Neural progenitor cell (in vitro differentiated cells): ENCODE data around the gene LRRC63. TPM values are rescaled to one million over a fixed set of nuclear protein-coding genes. Genes with fewer than 3 reads are reported as not detected.
"Not testable (repeated sequence)": the region's sequence is repeated elsewhere in the genome, so short reads cannot be mapped to it uniquely, and the experiment has no call there.

Experiments
- DNase-seq: peaks from one replicate; pipeline ENCODE4 v3.0.0-alpha.2; 2016; ENCODE audit warnings: low spot score
- H2AFZ ChIP-seq: fragments of 200-600 bp; sonication (generic); replicated peaks from 2 replicates; pipeline ENCODE4 v1.6.1; 2016; ENCODE audit warnings: antibody characterized with exemption
- H3F3A ChIP-seq: fragments of 200-600 bp; sonication (generic); 2 replicates; pipeline ENCODE4 v1.6.1; 2016; ENCODE audit warnings: antibody characterized with exemption, low read depth
- H3K27ac ChIP-seq: fragments of 200-600 bp; sonication (generic); 2 replicates; pipeline ENCODE4 v1.5.1; 2016; ENCODE audit warnings: mild to moderate bottlenecking
- H3K27me3 ChIP-seq: fragments of 200-600 bp; sonication (generic); 2 replicates; pipeline ENCODE4 v1.6.1; 2016; ENCODE audit warnings: mild to moderate bottlenecking, moderate library complexity
- H3K36me3 ChIP-seq: fragments of 200-600 bp; sonication (generic); 2 replicates; pipeline ENCODE4 v1.5.1; 2016
- H3K4me1 ChIP-seq: fragments of 200-600 bp; sonication (generic); 2 replicates; pipeline ENCODE4 v1.6.1; 2016; ENCODE audit warnings: mixed run types
- H3K4me2 ChIP-seq: fragments of 200-600 bp; sonication (generic); 2 replicates; pipeline ENCODE4 v1.6.1; 2016
- H3K4me3 ChIP-seq: fragments of 200-600 bp; sonication (generic); 2 replicates; pipeline ENCODE4 v1.5.1; 2016
- H3K79me2 ChIP-seq: fragments of 200-600 bp; sonication (generic); 2 replicates; pipeline ENCODE4 v1.6.1; 2016; ENCODE audit warnings: low read depth
- H3K9ac ChIP-seq: fragments of 200-600 bp; sonication (generic); 2 replicates; pipeline ENCODE4 v1.6.1; 2016
- H3K9me3 ChIP-seq: fragments of 200-600 bp; sonication (generic); 2 replicates; pipeline ENCODE4 v1.5.1; 2016; ENCODE audit warnings: low read depth
- H4K20me1 ChIP-seq: fragments of 200-600 bp; sonication (generic); 2 replicates; pipeline ENCODE4 v1.6.1; 2016; ENCODE audit warnings: low read depth
- H3K27ac Mint-ChIP-seq: 3 replicates; pipeline ENCODE4 v1.8.0; 2021; ENCODE audit warnings: mixed read lengths
- H3K27me3 Mint-ChIP-seq: 2 replicates; pipeline ENCODE4 v1.8.0; 2022; ENCODE audit warnings: low read depth, mild to moderate bottlenecking, inconsistent platforms, moderate library complexity, mixed read lengths; ENCODE audit not compliant: insufficient read depth
- H3K36me3 Mint-ChIP-seq: 3 replicates; pipeline ENCODE4 v1.8.0; 2021; ENCODE audit warnings: mixed read lengths
- H3K4me1 Mint-ChIP-seq: 3 replicates; pipeline ENCODE4 v1.8.0; 2021; ENCODE audit warnings: mixed read lengths
- H3K4me3 Mint-ChIP-seq: 3 replicates; pipeline ENCODE4 v1.8.0; 2021; ENCODE audit warnings: mild to moderate bottlenecking, moderate library complexity, mixed read lengths
- H3K9me3 Mint-ChIP-seq: 3 replicates; pipeline ENCODE4 v1.8.0; 2020; ENCODE audit warnings: mixed read lengths
- CTCF ChIP-seq: fragments of 200-600 bp; sonication (generic); IDR thresholded peaks from 2 replicates; pipeline ENCODE4 v1.5.1; 2017; ENCODE audit warnings: antibody characterized with exemption, mild to moderate bottlenecking
- EZH2 ChIP-seq: fragments of 200-600 bp; sonication (generic); IDR thresholded peaks from 2 replicates; pipeline ENCODE4 v1.6.1; 2017; ENCODE audit warnings: antibody characterized with exemption, mild to moderate bottlenecking, moderate library complexity
- EZH2phosphoT487 ChIP-seq: fragments of 200-600 bp; sonication (generic); IDR thresholded peaks from 2 replicates; pipeline ENCODE4 v1.6.1; 2017; ENCODE audit warnings: antibody characterized with exemption
- total RNA-seq: library from RNA; depleted of rRNA; stranded (reverse); fragments of >200 nt; gene quantifications from 2 replicates; pipeline ENCODE4 v1.2.3, GENCODE V29; 2015; ENCODE audit warnings: low replicate concordance

The LRRC63 gene
- total RNA-seq, 1 donor from 2014 or later, result not detected

- H3K4me3 Mint-ChIP-seq, result peak overlapping the region; percentile 72
- no peak overlapping the region for H3K27ac ChIP-seq
- H2AFZ ChIP-seq, result peak overlapping the region; percentile 98
- H3K9ac ChIP-seq, result no peak overlapping the region
- peaks cover 11% of the 10 kb centered on the region for H3F3A ChIP-seq
- peak overlapping the region; percentile 50 for H3K4me3 ChIP-seq
- peaks cover 2% of the 10 kb centered on the region for H3K27me3 Mint-ChIP-seq
- no peak for DNase-seq
- no peak for TF ChIP-seq CTCF
- TF ChIP-seq EZH2, result no peak
- TF ChIP-seq EZH2phosphoT487, result no peak
- H3K4me1 ChIP-seq, result peaks cover 17% of the 10 kb centered on the region
- no peaks in the 10 kb centered on the region for H3K36me3 ChIP-seq
- peak overlapping the region; percentile 80 for H3K4me2 ChIP-seq
- H3K9me3 ChIP-seq, result no peaks in the 10 kb centered on the region
- peaks cover 18% of the 10 kb centered on the region for H3K4me1 Mint-ChIP-seq
- H4K20me1 ChIP-seq, result no peaks in the 10 kb centered on the region
- H3K36me3 Mint-ChIP-seq, result no peaks in the 10 kb centered on the region
- H3K27me3 ChIP-seq, result peaks cover 38% of the 10 kb centered on the region
- H3K79me2 ChIP-seq, result no peaks in the 10 kb centered on the region
- peaks cover 2% of the 10 kb centered on the region for H3K9me3 Mint-ChIP-seq
- H3K27ac Mint-ChIP-seq, result no peak overlapping the region
Measured at GRCh38 chr13:46211116-46211482, 629 bp upstream of the LRRC63 start.

- Histone ChIP-seq H2AFZ (no peak overlapping the region), H3K27ac (no peak overlapping the region), H3K79me2 (no peaks in the 10 kb centered on the region), H3K27me3 (peaks cover 38% of the 10 kb centered on the region), H3K4me2 (no peak overlapping the region), H3K4me1 (peaks cover 11% of the 10 kb centered on the region), H3K4me3 (no peak overlapping the region), H4K20me1 (no peaks in the 10 kb centered on the region), H3K9me3 (no peaks in the 10 kb centered on the region), H3F3A (peaks cover 11% of the 10 kb centered on the region), H3K9ac (no peak overlapping the region), H3K36me3 (no peaks in the 10 kb centered on the region)
- Mint-ChIP-seq H3K9me3 (peaks cover 4% of the 10 kb centered on the region), H3K4me1 (peaks cover 9% of the 10 kb centered on the region), H3K4me3 (no peak overlapping the region), H3K27me3 (peaks cover 2% of the 10 kb centered on the region), H3K27ac (no peak overlapping the region), H3K36me3 (no peaks in the 10 kb centered on the region)
- TF ChIP-seq CTCF (no peak), EZH2 (no peak), EZH2phosphoT487 (no peak)
- DNase-seq, result no peak
Measured at GRCh38 chr13:46213242-46213641, 1.5 kb downstream of the LRRC63 start.

- H3K36me3 ChIP-seq, H3K9me3 ChIP-seq, H3K4me1 ChIP-seq, DNase-seq, H2AFZ ChIP-seq, H3K4me3 Mint-ChIP-seq, H3K4me1 Mint-ChIP-seq, H3K9ac ChIP-seq, H3K9me3 Mint-ChIP-seq, H3K4me2 ChIP-seq, H3K4me3 ChIP-seq, H3K27ac ChIP-seq, H3K36me3 Mint-ChIP-seq, H3K27me3 Mint-ChIP-seq, H4K20me1 ChIP-seq, H3K79me2 ChIP-seq: not testable (repeated sequence)
- Histone ChIP-seq H3K27me3 (peaks cover 37% of the 10 kb centered on the region), H3F3A (peaks cover 11% of the 10 kb centered on the region)
- H3K27ac Mint-ChIP-seq, result peak overlapping the region; percentile 58
Measured at GRCh38 chr13:46214741-46215140, 3.0 kb downstream of the LRRC63 start.

- H2AFZ ChIP-seq, H3K4me2 ChIP-seq, H3K79me2 ChIP-seq, H3K4me1 Mint-ChIP-seq, H3K4me3 Mint-ChIP-seq, H3K4me1 ChIP-seq, H3K4me3 ChIP-seq, H3K9me3 ChIP-seq, H3K36me3 ChIP-seq, H3K36me3 Mint-ChIP-seq, H3K27ac ChIP-seq, H3K9ac ChIP-seq, H3F3A ChIP-seq, H4K20me1 ChIP-seq, H3K27ac Mint-ChIP-seq, H3K27me3 ChIP-seq, H3K27me3 Mint-ChIP-seq: not testable (repeated sequence)
- DNase-seq, result peak; percentile 53
- H3K9me3 Mint-ChIP-seq, result peaks cover 22% of the 10 kb centered on the region
Measured at GRCh38 chr13:46220234-46220633, 8.5 kb downstream of the LRRC63 start.
